Measurements from ENCODE around the gene PROCR.
"Not testable (repeated sequence)": the region's sequence is repeated elsewhere in the genome, so short reads cannot be mapped to it uniquely, and the experiment has no call there.

DNA sequence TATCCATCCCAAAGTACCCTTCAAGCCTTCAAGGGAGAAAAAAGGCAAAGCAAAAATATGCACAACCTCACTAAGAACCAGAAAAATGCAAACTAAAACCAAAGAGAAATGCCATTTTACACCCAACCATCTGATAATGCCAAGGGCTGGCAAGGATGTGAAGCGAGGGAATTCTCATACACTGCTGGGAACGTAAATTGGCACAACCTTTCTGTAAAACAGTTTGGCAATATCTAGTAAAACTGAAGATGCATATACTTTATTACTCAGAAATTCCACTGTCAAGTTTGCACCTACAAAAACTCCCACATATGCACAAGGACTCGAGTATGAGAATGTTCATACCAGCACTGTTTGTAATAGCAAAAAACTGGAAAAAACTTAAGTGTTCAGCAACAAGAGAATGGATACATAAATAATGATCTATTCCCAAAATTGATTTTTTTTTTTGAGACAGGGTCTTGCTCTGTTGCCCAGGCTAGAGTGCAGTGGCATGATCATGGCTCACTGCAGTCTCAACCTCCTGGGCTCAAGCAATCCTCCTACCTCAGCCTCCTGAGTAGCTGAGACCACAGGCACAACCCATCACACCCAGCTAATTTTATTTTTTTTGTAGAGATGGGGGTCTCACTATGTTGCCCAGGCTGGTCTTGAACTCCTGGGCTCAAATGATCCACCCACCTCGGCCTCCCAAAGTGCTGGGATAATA lies 3.0 kb upstream of the PROCR start:
- not testable (repeated sequence) for TF ChIP-seq CTCF (IDR thresholded peaks at IDR 0.05); POLR2A (IDR thresholded peaks at IDR 0.05); EP300 (IDR thresholded peaks at IDR 0.05; ENCODE audit: low read depth); POLR2AphosphoS5 (IDR thresholded peaks at IDR 0.05)

Data from transverse colon (tissue), 4 donors.